KMS-11 (cell line): ENCODE data around the gene CTNNA3.

Experiments used
- H2AFZ ChIP-seq: fragments of 200-600 bp; sonication (generic); 2 replicates; pipeline ENCODE4 v1.6.1; 2016; ENCODE audit warnings: antibody characterized with exemption, mixed run types, low read depth
- H3K27ac ChIP-seq: fragments of 200-600 bp; sonication (generic); 2 replicates; pipeline ENCODE4 v1.6.1; 2016; ENCODE audit warnings: mild to moderate bottlenecking, mixed run types
- H3K27me3 ChIP-seq: fragments of 200-600 bp; sonication (generic); 2 replicates; pipeline ENCODE4 v1.6.1; 2017; ENCODE audit warnings: mild to moderate bottlenecking, low read depth, mixed run types, moderate library complexity; ENCODE audit not compliant: insufficient read depth
- H3K36me3 ChIP-seq: fragments of 200-600 bp; sonication (generic); 2 replicates; pipeline ENCODE4 v1.6.1; 2017; ENCODE audit warnings: mild to moderate bottlenecking, mixed run types; ENCODE audit not compliant: insufficient read depth
- H3K4me1 ChIP-seq: fragments of 200-600 bp; sonication (generic); 2 replicates; pipeline ENCODE4 v1.6.1; 2016; ENCODE audit warnings: mild to moderate bottlenecking, low read depth, mixed run types; ENCODE audit not compliant: poor library complexity, severe bottlenecking
- H3K4me2 ChIP-seq: fragments of 200-600 bp; sonication (generic); 2 replicates; pipeline ENCODE4 v1.7.0; 2016; ENCODE audit warnings: mild to moderate bottlenecking, mixed run types
- H3K4me3 ChIP-seq: fragments of 200-600 bp; sonication (generic); IDR thresholded peaks from 2 replicates; pipeline ENCODE4 v1.6.1; 2017; ENCODE audit warnings: low read depth, low read length, mixed read lengths; ENCODE audit not compliant: insufficient read depth
- H3K79me2 ChIP-seq: fragments of 200-600 bp; sonication (generic); 2 replicates; pipeline ENCODE4 v1.6.1; 2016; ENCODE audit warnings: low read depth, mixed run types; ENCODE audit not compliant: insufficient read depth
- H3K9ac ChIP-seq: fragments of 200-600 bp; sonication (generic); 2 replicates; pipeline ENCODE4 v1.6.1; 2016; ENCODE audit warnings: mild to moderate bottlenecking, mixed run types
- H4K20me1 ChIP-seq: fragments of 200-600 bp; sonication (generic); 2 replicates; pipeline ENCODE4 v1.6.1; 2016; ENCODE audit warnings: mild to moderate bottlenecking, mixed run types; ENCODE audit not compliant: insufficient read depth
- TF ChIP-seq, protein P1 (sequence below): fragments of 200-600 bp; sonication (generic); conservative IDR thresholded peaks from 2 replicates; pipeline ENCODE4 v1.6.1; 2017; ENCODE audit warnings: low read depth, mild to moderate bottlenecking, antibody characterized with exemption, low read length, moderate library complexity, mixed read lengths

Gene CTNNA3

DNA sequence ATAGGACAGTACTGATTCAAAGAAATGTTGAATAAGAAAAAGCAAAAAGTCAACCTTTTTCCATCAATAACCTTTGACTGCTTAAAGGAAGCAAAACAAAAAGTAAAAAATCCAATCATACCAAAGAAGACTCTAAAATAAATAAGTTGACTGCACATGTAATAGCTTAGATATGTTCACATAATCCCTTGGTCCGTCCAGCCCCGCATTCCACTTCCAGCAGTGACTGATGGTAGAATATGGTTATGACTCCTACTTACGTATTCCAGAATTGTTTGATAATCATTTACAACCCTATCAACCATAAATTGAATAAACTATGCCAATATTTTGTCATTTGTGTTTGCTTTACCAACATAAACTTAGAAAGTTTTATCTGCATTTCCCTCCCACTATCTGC is 77.9 kb downstream of the CTNNA3 start:
- Histone ChIP-seq H2AFZ (no peak overlapping the region), H3K27me3 (no peaks in the 10 kb centered on the region), H3K27ac (no peak overlapping the region), H4K20me1 (no peaks in the 10 kb centered on the region), H3K4me2 (no peak overlapping the region), H3K9ac (no peak overlapping the region), H3K36me3 (no peaks in the 10 kb centered on the region), H3K79me2 (no peaks in the 10 kb centered on the region), H3K4me3 (no peak overlapping the region), H3K4me1 (no peaks in the 10 kb centered on the region)
- TF ChIP-seq, protein P1, sequence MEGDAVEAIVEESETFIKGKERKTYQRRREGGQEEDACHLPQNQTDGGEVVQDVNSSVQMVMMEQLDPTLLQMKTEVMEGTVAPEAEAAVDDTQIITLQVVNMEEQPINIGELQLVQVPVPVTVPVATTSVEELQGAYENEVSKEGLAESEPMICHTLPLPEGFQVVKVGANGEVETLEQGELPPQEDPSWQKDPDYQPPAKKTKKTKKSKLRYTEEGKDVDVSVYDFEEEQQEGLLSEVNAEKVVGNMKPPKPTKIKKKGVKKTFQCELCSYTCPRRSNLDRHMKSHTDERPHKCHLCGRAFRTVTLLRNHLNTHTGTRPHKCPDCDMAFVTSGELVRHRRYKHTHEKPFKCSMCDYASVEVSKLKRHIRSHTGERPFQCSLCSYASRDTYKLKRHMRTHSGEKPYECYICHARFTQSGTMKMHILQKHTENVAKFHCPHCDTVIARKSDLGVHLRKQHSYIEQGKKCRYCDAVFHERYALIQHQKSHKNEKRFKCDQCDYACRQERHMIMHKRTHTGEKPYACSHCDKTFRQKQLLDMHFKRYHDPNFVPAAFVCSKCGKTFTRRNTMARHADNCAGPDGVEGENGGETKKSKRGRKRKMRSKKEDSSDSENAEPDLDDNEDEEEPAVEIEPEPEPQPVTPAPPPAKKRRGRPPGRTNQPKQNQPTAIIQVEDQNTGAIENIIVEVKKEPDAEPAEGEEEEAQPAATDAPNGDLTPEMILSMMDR = no peak

GRCh38 chr10:67612577-67613537 is 83.1 kb downstream of the CTNNA3 start:
- Histone ChIP-seq H3K4me1 (no peaks in the 10 kb centered on the region), H3K27ac (no peak overlapping the region), H4K20me1 (no peaks in the 10 kb centered on the region), H3K36me3 (no peaks in the 10 kb centered on the region), H3K4me3 (no peak overlapping the region), H3K9ac (no peak overlapping the region), H3K79me2 (no peaks in the 10 kb centered on the region), H2AFZ (no peak overlapping the region), H3K4me2 (no peak overlapping the region), H3K27me3 (no peaks in the 10 kb centered on the region)
- TF ChIP-seq, protein P1 = no peak

DNA sequence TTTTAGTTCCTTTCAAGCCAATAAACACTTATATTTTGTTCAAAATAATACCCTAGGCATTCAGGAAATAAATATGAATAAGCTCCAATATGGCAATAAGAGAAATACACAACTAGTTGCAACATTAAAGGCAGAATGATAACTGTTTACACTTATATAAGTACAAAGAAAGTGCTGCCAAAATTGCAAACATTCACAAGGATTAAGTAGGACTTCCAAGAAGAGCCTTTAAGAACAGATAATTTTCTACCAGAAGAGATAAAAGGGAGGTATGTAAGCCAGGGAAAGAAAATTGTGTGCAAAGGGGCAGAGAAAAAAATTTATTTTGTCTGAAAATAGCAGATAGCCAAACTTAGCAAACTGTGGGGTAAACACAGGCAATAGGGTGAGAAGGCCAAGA is 83.8 kb downstream of the CTNNA3 start:
- H3K9ac ChIP-seq = no peak overlapping the region

GRCh38 chr10:67609996-67610793 is 85.8 kb downstream of the CTNNA3 start:
- Histone ChIP-seq H3K36me3 (no peaks in the 10 kb centered on the region), H2AFZ (no peak overlapping the region), H3K27me3 (no peaks in the 10 kb centered on the region), H3K9ac (no peak overlapping the region), H3K4me3 (no peak overlapping the region), H3K79me2 (no peaks in the 10 kb centered on the region), H3K4me1 (no peaks in the 10 kb centered on the region), H3K27ac (no peak overlapping the region), H4K20me1 (no peaks in the 10 kb centered on the region), H3K4me2 (no peak overlapping the region)
- TF ChIP-seq, protein P1 = no peak

More for the DNA sequence above, 83.8 kb downstream of the CTNNA3 start:
- H3K27me3 ChIP-seq = no peaks in the 10 kb centered on the region
- TF ChIP-seq, protein P1 = no peak
- no peaks in the 10 kb centered on the region for H3K4me1 ChIP-seq
- no peaks in the 10 kb centered on the region for H4K20me1 ChIP-seq
- H2AFZ ChIP-seq = no peak overlapping the region
- no peaks in the 10 kb centered on the region for H3K79me2 ChIP-seq
- H3K4me3 ChIP-seq = no peak overlapping the region
- no peak overlapping the region for H3K4me2 ChIP-seq
- no peaks in the 10 kb centered on the region for H3K36me3 ChIP-seq
- H3K27ac ChIP-seq = no peak overlapping the region
